GM21717 (cell line): ENCODE results near the gene SVOPL.

Experiments used
- ATAC-seq: cut with Tn5 transposase; IDR thresholded peaks from one replicate; pipeline ENCODE4 v1.9.1; 2021; ENCODE audit warnings: mild to moderate bottlenecking, moderate library complexity; ENCODE audit not compliant: unreplicated experiment

Gene SVOPL

GRCh38 chr7:138565451-138566114 lies 135.6 kb downstream of the SVOPL start:
- no peak for ATAC-seq

- no peak for ATAC-seq
These were observed 136.1 kb downstream of the SVOPL start for GRCh38 chr7:138565071-138565450.

DNA sequence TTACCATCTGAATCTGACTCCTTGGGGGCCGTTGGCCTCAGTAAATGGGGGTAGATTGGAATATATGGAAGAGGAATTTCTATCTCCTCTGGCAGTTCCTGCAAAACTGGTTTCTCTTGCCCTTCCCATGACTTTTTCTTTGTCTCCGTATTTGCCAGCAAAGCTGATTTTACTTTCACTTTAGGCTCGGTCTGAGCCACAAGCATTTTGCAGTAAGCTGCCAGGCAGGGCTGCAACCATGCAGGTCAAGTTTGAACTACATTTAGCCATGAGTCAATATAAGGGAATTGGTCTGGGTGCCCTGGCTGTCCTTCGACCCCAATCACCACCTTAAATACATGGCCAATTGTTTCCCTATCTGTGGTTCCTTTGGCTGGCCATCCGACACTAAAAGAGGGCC lies 136.8 kb downstream of the SVOPL start:
- no peak for ATAC-seq

DNA sequence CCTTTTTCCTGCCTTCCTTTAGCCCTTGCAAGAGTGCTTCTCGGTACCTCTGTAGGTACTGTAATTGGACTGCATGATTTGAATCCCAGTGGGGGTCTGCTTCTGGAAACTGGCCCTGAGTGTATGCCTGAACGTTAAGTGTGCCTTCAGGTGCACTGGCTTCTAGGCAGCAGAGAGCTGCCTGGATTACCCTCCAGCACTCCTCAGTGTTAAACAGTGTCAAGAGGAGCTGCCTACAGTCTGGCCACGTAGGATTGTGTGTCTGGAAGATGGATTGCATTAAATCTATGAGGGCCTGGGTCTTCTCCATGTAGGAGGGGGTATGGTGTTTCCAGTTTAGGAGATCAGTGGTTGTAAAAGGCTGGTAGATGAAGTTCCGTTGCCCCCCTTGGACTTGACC lies 137.4 kb downstream of the SVOPL start:
- no peak for ATAC-seq

DNA sequence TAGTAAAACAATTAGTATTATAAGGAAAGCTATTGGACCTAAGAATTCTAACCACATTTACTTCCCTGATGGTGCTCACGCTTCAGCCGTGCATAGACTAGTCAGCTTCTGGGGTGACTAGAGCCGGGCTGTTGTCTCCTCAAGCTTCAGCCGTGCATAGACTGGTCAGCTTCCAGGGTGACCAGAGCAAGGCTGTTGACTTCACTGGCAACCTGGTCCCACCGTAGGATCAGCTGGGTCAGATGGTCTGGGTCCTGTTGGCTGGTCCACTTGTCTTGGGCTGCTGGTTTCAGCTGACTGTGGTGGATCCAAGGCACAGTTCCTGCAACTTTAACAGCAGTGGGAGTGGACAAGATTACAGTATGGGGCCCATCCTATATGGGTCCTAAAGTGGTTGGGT lies 141.7 kb downstream of the SVOPL start:
- ATAC-seq = no peak

DNA sequence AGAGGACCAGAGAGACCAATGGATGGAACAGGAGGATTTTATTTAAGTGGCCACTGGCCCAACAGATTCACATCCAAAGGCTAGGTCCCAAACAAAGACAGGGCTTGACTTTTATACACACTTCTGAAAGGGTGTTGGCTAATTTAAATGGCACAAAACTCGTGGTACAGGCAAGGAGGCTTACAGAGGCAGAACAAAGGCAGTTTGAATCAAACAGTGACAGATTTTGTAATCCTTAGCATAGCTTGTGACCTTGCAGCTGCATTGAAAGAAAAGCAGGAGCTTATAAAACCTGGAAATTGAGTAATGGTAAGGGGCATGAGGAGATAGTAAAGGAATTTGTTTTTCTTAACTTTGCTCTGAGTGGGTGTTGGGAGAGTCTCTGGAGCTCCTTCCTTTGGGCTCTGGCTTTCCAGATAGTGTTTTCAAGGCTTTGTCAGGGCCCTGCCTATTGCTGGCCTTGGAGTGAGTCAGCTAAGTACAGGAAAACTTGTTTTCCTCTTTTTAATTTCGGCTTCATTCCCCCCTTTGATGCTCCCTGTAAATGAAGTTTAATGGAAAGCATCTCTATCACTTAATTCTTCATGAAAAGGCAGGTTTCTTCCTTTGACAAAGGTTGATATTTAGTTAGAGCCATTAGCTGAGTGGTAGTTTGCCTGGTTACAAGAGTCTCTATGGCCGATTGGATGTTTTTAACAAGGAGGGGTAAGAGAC lies 144.2 kb downstream of the SVOPL start:
- no peak for ATAC-seq

DNA sequence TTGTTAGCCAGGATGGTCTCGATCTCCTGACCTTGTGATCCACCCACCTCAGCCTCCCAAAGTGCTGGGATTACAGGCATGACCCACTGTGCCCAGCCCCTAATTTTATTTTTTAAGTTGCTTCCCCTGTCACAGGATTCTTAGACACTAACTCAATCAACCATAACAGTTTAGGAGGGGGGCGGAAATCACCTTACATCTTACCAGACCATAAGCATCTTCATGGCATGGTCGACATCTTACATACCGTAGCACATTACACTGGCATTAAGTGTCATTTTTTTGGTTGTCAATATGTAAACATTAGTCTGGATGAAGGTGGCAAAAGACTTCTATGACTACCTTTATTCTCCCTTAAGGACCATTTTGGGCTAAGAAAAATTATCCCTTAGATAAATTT lies 145.5 kb downstream of the SVOPL start:
- ATAC-seq = no peak

DNA sequence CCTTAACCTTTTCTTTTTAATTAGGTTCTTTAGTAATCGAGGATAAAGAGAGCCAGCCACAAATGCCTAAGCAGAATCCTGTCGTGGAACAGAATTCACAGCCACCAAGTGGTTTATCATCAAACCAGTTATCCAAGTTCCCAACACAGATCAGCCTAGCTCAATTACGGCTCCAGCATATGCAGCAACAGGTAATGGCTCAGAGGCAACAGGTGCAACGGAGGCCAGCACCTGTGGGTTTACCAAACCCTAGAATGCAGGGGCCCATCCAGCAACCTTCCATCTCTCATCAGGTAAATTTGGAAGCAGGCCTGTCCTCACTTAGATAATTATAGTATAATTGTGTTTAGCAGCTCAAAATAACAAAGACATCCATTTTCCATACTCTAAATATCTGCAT lies 146.5 kb downstream of the SVOPL start:
- no peak for ATAC-seq

GRCh38 chr7:138553805-138554204 lies 147.4 kb downstream of the SVOPL start:
- no peak for ATAC-seq

DNA sequence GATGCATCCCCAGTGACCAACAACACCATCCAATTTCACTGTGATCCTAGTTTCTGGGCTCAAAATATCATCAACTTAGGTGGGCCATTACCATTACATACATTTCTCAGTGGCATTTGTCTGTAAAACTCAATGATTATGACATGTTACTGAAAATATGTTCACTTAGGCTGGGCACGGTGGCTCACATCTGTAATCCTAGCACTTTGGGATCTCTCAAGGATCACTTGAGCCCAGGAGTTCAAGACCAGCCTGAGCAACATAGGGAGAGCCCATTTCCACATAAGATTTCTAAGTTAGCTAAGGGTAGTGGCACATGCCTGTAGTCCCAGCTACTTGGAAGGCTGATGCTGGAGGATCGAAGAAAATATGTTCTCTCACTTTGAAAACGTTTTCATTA lies 150.1 kb downstream of the SVOPL start:
- no peak for ATAC-seq

GRCh38 chr7:138550337-138550736 lies 150.8 kb downstream of the SVOPL start:
- ATAC-seq = no peak

- ATAC-seq = no peak
These were observed 152.1 kb downstream of the SVOPL start for GRCh38 chr7:138549082-138549481.

- no peak for ATAC-seq
These were observed 154.3 kb downstream of the SVOPL start for GRCh38 chr7:138546829-138547228.

- no peak for ATAC-seq
These were observed 155.0 kb downstream of the SVOPL start for GRCh38 chr7:138546064-138546619.

DNA sequence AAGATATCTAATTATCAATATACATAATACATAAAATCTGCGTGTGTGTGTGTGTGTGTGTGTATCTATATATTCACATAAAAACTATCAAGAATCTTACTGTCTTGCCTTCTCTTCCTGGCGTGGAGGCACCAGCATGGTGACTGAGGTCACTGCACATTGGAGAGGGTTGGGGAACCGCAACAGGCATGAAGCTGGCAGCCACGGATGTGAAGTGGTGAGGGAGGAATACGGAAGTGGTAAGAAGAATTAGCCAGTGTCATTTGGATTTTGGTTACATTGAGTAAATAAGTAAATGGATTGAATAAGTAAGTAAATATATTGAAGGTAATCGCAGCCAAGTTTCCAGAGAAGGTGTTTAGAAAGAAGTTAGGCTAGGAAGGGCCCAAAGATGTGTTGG lies 156.0 kb downstream of the SVOPL start:
- no peak for ATAC-seq
